Measurements from ENCODE around the gene ZNF296. TPM values are rescaled to one million over a fixed set of nuclear protein-coding genes. Genes with fewer than 3 reads are reported as not detected.
"Not testable (repeated sequence)": the region's sequence is repeated elsewhere in the genome, so short reads cannot be mapped to it uniquely, and the experiment has no call there.

ZNF296 gene
- 3.9 and 4.7 TPM in 2 replicates for total RNA-seq (2014; rRNA removed; shearing (Covaris generic); ENCODE audit: low replicate concordance)

- H3K4me3 ChIP-seq (ENCODE audit: low read length), result peak within 1 kb of the TSS; percentile 98
- H3K27ac ChIP-seq (ENCODE audit: low read length), result peak within 1 kb of the TSS; percentile 96
- H2AFZ ChIP-seq (ENCODE audit: low read length), result no peak within 1 kb of the TSS
- peak; percentile 94 for DNase-seq
- H3K9ac ChIP-seq (ENCODE audit: low read length), result peak within 1 kb of the TSS; percentile 94
- H3K9me2 ChIP-seq (replicated peaks; ENCODE audit: insufficient read depth, low read length), result no peaks in the 10 kb centered on the region
- peak within 1 kb of the TSS; percentile 86 for H3K4me2 ChIP-seq (ENCODE audit: low read depth, low read length, poor library complexity, severe bottlenecking)
- peaks cover 31% of the 10 kb centered on the region for H4K20me1 ChIP-seq (ENCODE audit: insufficient read depth, low read depth, low read length)
- peaks cover 61% of the 10 kb centered on the region for H3K79me2 ChIP-seq (ENCODE audit: low read length)
- H3K9me3 ChIP-seq (ENCODE audit: low read length), result no peaks in the 10 kb centered on the region
- peaks cover 14% of the 10 kb centered on the region for H3K36me3 ChIP-seq (ENCODE audit: insufficient read depth, low read length)
- H3K4me1 ChIP-seq (ENCODE audit: low read length), result peaks cover 64% of the 10 kb centered on the region
- no peaks in the 10 kb centered on the region for H3K27me3 ChIP-seq (ENCODE audit: low read length)
These were observed at the start of gene ZNF296 for GRCh38 chr19:45076029-45076850. Gene ZNF296 (minus strand): TSS chr19:45076478. CDS start chr19:45076373, 105 bp downstream.

- no peak overlapping the region for H3K27ac ChIP-seq (ENCODE audit: low read length)
- no peaks in the 10 kb centered on the region; the same call in 1 of the 2 replicates for H4K20me1 ChIP-seq (ENCODE audit: insufficient read depth, low read depth, low read length)
- H3K4me3 ChIP-seq (ENCODE audit: low read length), result no peak overlapping the region
- H3K9me3 ChIP-seq (ENCODE audit: low read length), result no peaks in the 10 kb centered on the region
- no peaks in the 10 kb centered on the region for H3K9me2 ChIP-seq (replicated peaks; ENCODE audit: insufficient read depth, low read length)
- H3K4me1 ChIP-seq (ENCODE audit: low read length), result peaks cover 32% of the 10 kb centered on the region
- no peaks in the 10 kb centered on the region for H3K36me3 ChIP-seq (ENCODE audit: insufficient read depth, low read length)
- no peak overlapping the region for H2AFZ ChIP-seq (ENCODE audit: low read length)
- no peak for DNase-seq
- peaks cover 66% of the 10 kb centered on the region for H3K79me2 ChIP-seq (ENCODE audit: low read length)
- H3K9ac ChIP-seq (ENCODE audit: low read length), result no peak overlapping the region
- H3K27me3 ChIP-seq (ENCODE audit: low read length), result no peaks in the 10 kb centered on the region
- no peak overlapping the region for H3K4me2 ChIP-seq (ENCODE audit: low read depth, low read length, poor library complexity, severe bottlenecking)
These were observed 49.1 kb upstream of the ZNF296 start for GRCh38 chr19:45125360-45125759.

- Histone ChIP-seq H3K4me3 (ENCODE audit: low read length) (no peak overlapping the region), H3K9me3 (ENCODE audit: low read length) (no peaks in the 10 kb centered on the region), H3K4me1 (ENCODE audit: low read length) (peaks cover 22% of the 10 kb centered on the region), H4K20me1 (ENCODE audit: insufficient read depth, low read depth, low read length) (peaks cover 4% of the 10 kb centered on the region; the same call in 1 of the 2 replicates), H3K27ac (ENCODE audit: low read length) (no peak overlapping the region), H3K79me2 (ENCODE audit: low read length) (peaks cover 76% of the 10 kb centered on the region), H3K9ac (ENCODE audit: low read length) (no peak overlapping the region), H2AFZ (ENCODE audit: low read length) (no peak overlapping the region), H3K9me2 (replicated peaks; ENCODE audit: insufficient read depth, low read length) (no peaks in the 10 kb centered on the region), H3K27me3 (ENCODE audit: low read length) (no peaks in the 10 kb centered on the region), H3K4me2 (ENCODE audit: low read depth, low read length, poor library complexity, severe bottlenecking) (no peak overlapping the region), H3K36me3 (ENCODE audit: insufficient read depth, low read length) (no peaks in the 10 kb centered on the region)
- no peak for DNase-seq
These were observed 47.7 kb upstream of the ZNF296 start for GRCh38 chr19:45124021-45124420.

- Histone ChIP-seq H4K20me1 (ENCODE audit: insufficient read depth, low read depth, low read length) (peaks cover 4% of the 10 kb centered on the region; the same call in 1 of the 2 replicates), H3K4me2 (ENCODE audit: low read depth, low read length, poor library complexity, severe bottlenecking) (no peak overlapping the region), H3K27me3 (ENCODE audit: low read length) (no peaks in the 10 kb centered on the region), H3K9me2 (replicated peaks; ENCODE audit: insufficient read depth, low read length) (no peaks in the 10 kb centered on the region), H3K36me3 (ENCODE audit: insufficient read depth, low read length) (no peaks in the 10 kb centered on the region), H3K9me3 (ENCODE audit: low read length) (no peaks in the 10 kb centered on the region), H3K79me2 (ENCODE audit: low read length) (peaks cover 76% of the 10 kb centered on the region), H3K4me3 (ENCODE audit: low read length) (no peak overlapping the region), H3K4me1 (ENCODE audit: low read length) (peaks cover 28% of the 10 kb centered on the region), H3K9ac (ENCODE audit: low read length) (no peak overlapping the region), H3K27ac (ENCODE audit: low read length) (no peak overlapping the region), H2AFZ (ENCODE audit: low read length) (no peak overlapping the region)
- no peak for DNase-seq
These were observed 47.2 kb upstream of the ZNF296 start for GRCh38 chr19:45123440-45123850.

GRCh38 chr19:45122832-45123231 is 46.6 kb upstream of the ZNF296 start:
- Histone ChIP-seq H2AFZ (ENCODE audit: low read length) (no peak overlapping the region), H3K27me3 (ENCODE audit: low read length) (no peaks in the 10 kb centered on the region), H3K9ac (ENCODE audit: low read length) (no peak overlapping the region), H3K27ac (ENCODE audit: low read length) (no peak overlapping the region), H3K79me2 (ENCODE audit: low read length) (peaks cover 76% of the 10 kb centered on the region), H3K9me3 (ENCODE audit: low read length) (no peaks in the 10 kb centered on the region), H3K36me3 (ENCODE audit: insufficient read depth, low read length) (no peaks in the 10 kb centered on the region), H4K20me1 (ENCODE audit: insufficient read depth, low read depth, low read length) (peaks cover 7% of the 10 kb centered on the region; the same call in 1 of the 2 replicates), H3K4me3 (ENCODE audit: low read length) (no peak overlapping the region), H3K4me1 (ENCODE audit: low read length) (peaks cover 34% of the 10 kb centered on the region), H3K9me2 (replicated peaks; ENCODE audit: insufficient read depth, low read length) (no peaks in the 10 kb centered on the region), H3K4me2 (ENCODE audit: low read depth, low read length, poor library complexity, severe bottlenecking) (no peak overlapping the region)
- no peak for DNase-seq

- Histone ChIP-seq H4K20me1 (ENCODE audit: insufficient read depth, low read depth, low read length) (peaks cover 14% of the 10 kb centered on the region; the same call in 1 of the 2 replicates), H3K9ac (ENCODE audit: low read length) (no peak overlapping the region), H3K4me3 (ENCODE audit: low read length) (no peak overlapping the region), H3K36me3 (ENCODE audit: insufficient read depth, low read length) (no peaks in the 10 kb centered on the region), H3K79me2 (ENCODE audit: low read length) (peaks cover 79% of the 10 kb centered on the region), H3K9me3 (ENCODE audit: low read length) (no peaks in the 10 kb centered on the region), H2AFZ (ENCODE audit: low read length) (no peak overlapping the region), H3K4me1 (ENCODE audit: low read length) (peaks cover 40% of the 10 kb centered on the region), H3K27ac (ENCODE audit: low read length) (no peak overlapping the region), H3K9me2 (replicated peaks; ENCODE audit: insufficient read depth, low read length) (no peaks in the 10 kb centered on the region), H3K27me3 (ENCODE audit: low read length) (no peaks in the 10 kb centered on the region), H3K4me2 (ENCODE audit: low read depth, low read length, poor library complexity, severe bottlenecking) (no peak overlapping the region)
- DNase-seq, result no peak
These were observed 45.6 kb upstream of the ZNF296 start for GRCh38 chr19:45121827-45122345.

GRCh38 chr19:45119582-45119981 is 43.3 kb upstream of the ZNF296 start:
- Histone ChIP-seq H3K9me2 (replicated peaks; ENCODE audit: insufficient read depth, low read length) (no peaks in the 10 kb centered on the region), H2AFZ (ENCODE audit: low read length) (no peak overlapping the region), H3K4me1 (ENCODE audit: low read length) (peaks cover 26% of the 10 kb centered on the region), H3K27me3 (ENCODE audit: low read length) (no peaks in the 10 kb centered on the region), H3K4me2 (ENCODE audit: low read depth, low read length, poor library complexity, severe bottlenecking) (no peak overlapping the region), H3K27ac (ENCODE audit: low read length) (no peak overlapping the region), H3K9ac (ENCODE audit: low read length) (no peak overlapping the region), H3K79me2 (ENCODE audit: low read length) (peaks cover 82% of the 10 kb centered on the region), H4K20me1 (ENCODE audit: insufficient read depth, low read depth, low read length) (peaks cover 23% of the 10 kb centered on the region; the same call in 1 of the 2 replicates), H3K4me3 (ENCODE audit: low read length) (no peak overlapping the region), H3K9me3 (ENCODE audit: low read length) (no peaks in the 10 kb centered on the region), H3K36me3 (ENCODE audit: insufficient read depth, low read length) (no peaks in the 10 kb centered on the region)
- DNase-seq, result no peak

GRCh38 chr19:45118591-45119355 is 42.5 kb upstream of the ZNF296 start:
- H3K4me2 ChIP-seq (ENCODE audit: low read depth, low read length, poor library complexity, severe bottlenecking), result peak overlapping the region; percentile 35
- H2AFZ ChIP-seq (ENCODE audit: low read length); H3K9ac ChIP-seq (ENCODE audit: low read length); H3K4me3 ChIP-seq (ENCODE audit: low read length); H3K9me2 ChIP-seq (replicated peaks; ENCODE audit: insufficient read depth, low read length); H3K27me3 ChIP-seq (ENCODE audit: low read length); H3K9me3 ChIP-seq (ENCODE audit: low read length); H3K36me3 ChIP-seq (ENCODE audit: insufficient read depth, low read length): not testable (repeated sequence)
- peak; percentile 47 for DNase-seq
- H3K79me2 ChIP-seq (ENCODE audit: low read length), result peaks cover 87% of the 10 kb centered on the region
- peaks cover 31% of the 10 kb centered on the region for H3K4me1 ChIP-seq (ENCODE audit: low read length)
- peaks cover 27% of the 10 kb centered on the region; the same call in 1 of the 2 replicates for H4K20me1 ChIP-seq (ENCODE audit: insufficient read depth, low read depth, low read length)
- H3K27ac ChIP-seq (ENCODE audit: low read length), result 0 out of 2 replicates have a peak overlapping the region, but pooled peaks have one; percentile 7

Data from Karpas-422 (cell line).